HCT116 (cell line): ENCODE measurements around the gene C1orf21. TPM values are rescaled to one million over a fixed set of nuclear protein-coding genes. Genes with fewer than 3 reads are reported as not detected.

Experiments
- ATAC-seq: fragments of 200-7000 bp; cut with Tn5 transposase; 2 replicates; pipeline ENCODE4 v1.9.1; 2020; ENCODE audit warnings: mild to moderate bottlenecking, moderate library complexity
- BruUV-seq: library from RNA; stranded (reverse); fragments of 400-500 nt; replicated peaks from 2 replicates; lab custom pipeline; 2021; lab: Mats Ljungman, UMichigan
- CTCF ChIA-PET: fragments of 300-600 bp; sonication (Branson Sonifier 250); formaldehyde crosslinking; loops from one replicate; lab custom pipeline; 2021; ENCODE audit warnings: antibody characterized with exemption; lab: Charles Lee
- POLR2A ChIA-PET: fragments of 300-600, 350-600 bp; sonication (Branson Sonifier 250); formaldehyde crosslinking; loops from one replicate; lab custom pipeline; 2021; ENCODE audit warnings: antibody characterized with exemption; lab: Charles Lee
- RAD21 ChIA-PET, 2 experiments: fragments of 300-600 bp; sonication (Branson Sonifier 250); formaldehyde crosslinking; loops; one replicate each; lab custom pipeline; 2023; ENCODE audit warnings: low total read pairs in 2 of 2; ENCODE audit not compliant: uncharacterized antibody in 2 of 2, unreplicated experiment in 2 of 2, low non-redundant PET in 1 of 2; lab: Charles Lee
- DNase-seq: peaks from one replicate; pipeline ENCODE4 v3.0.0-alpha.2; 2010; ENCODE audit warnings: low read depth, low spot score
- H2AFZ ChIP-seq: fragments of 200-600 bp; shearing (Covaris generic), sonication (generic); 2 replicates; pipeline ENCODE4 v1.6.1; 2017; ENCODE audit warnings: low read depth, mixed run types, mixed read lengths, antibody characterized with exemption, low read length; ENCODE audit not compliant: poor library complexity, severe bottlenecking
- H3K27ac ChIP-seq: 2 replicates; pipeline ENCODE4 v1.5.1; 2012; ENCODE audit warnings: low read depth, low read length
- H3K27me3 ChIP-seq: fragments of 200-600 bp; sonication (generic); 2 replicates; pipeline ENCODE4 v1.6.1; 2016; ENCODE audit warnings: mixed run types, low read length, mixed read lengths; ENCODE audit not compliant: insufficient read depth
- H3K36me3 ChIP-seq, 2 experiments: fragments of 200-500 bp in 1 of 2; fragments of 200-600 bp in 1 of 2; sonication (Bioruptor generic) in 1 of 2; sonication (generic) in 1 of 2; 2 replicates each; pipeline versions ENCODE4 v1.5.1 to v1.6.1; 2014 to 2016; ENCODE audit warnings: low read length in 2 of 2, inconsistent platforms in 1 of 2, mixed read lengths in 1 of 2, mixed run types in 1 of 2; ENCODE audit not compliant: insufficient read depth in 2 of 2, control insufficient read depth in 1 of 2
- H3K4me1 ChIP-seq, 2 experiments: fragments of 200-600 bp in 1 of 2; sonication (generic) in 1 of 2; 2 replicates each; pipeline versions ENCODE4 v1.5.1 to v1.6.1; 2012 to 2017; ENCODE audit warnings: low read length in 2 of 2, inconsistent platforms in 1 of 2, mild to moderate bottlenecking in 1 of 2, mixed read lengths in 1 of 2, mixed run types in 1 of 2, moderate library complexity in 1 of 2; ENCODE audit not compliant: insufficient read depth in 2 of 2, control insufficient read depth in 1 of 2
- H3K4me2 ChIP-seq: fragments of 200-600 bp; sonication (generic); 2 replicates; pipeline ENCODE4 v1.6.1; 2017; ENCODE audit warnings: mixed run types, low read length, mixed read lengths
- H3K4me3 ChIP-seq, 2 experiments: fragments of 200-600 bp in 1 of 2; sonication (generic) in 1 of 2; replicated peaks in 1 of 2; 2 replicates each; pipeline ENCODE4 v1.5.1; 2011 to 2016; ENCODE audit warnings: low read length in 2 of 2, control low read depth in 1 of 2, low read depth in 1 of 2, mild to moderate bottlenecking in 1 of 2, mixed read lengths in 1 of 2, mixed run types in 1 of 2
- H3K79me2 ChIP-seq: fragments of 200-600 bp; sonication (generic); 2 replicates; pipeline ENCODE4 v1.6.1; 2017; ENCODE audit warnings: mild to moderate bottlenecking, mixed run types, low read length, moderate library complexity, mixed read lengths; ENCODE audit not compliant: insufficient read depth
- H3K9ac ChIP-seq: fragments of 200-600 bp; sonication (generic); 2 replicates; pipeline ENCODE4 v1.6.1; 2016; ENCODE audit warnings: low read length, mixed read lengths
- H3K9me2 ChIP-seq: fragments of 200-600 bp; sonication (generic), shearing (Covaris generic); 2 replicates; pipeline ENCODE4 v1.6.1; 2017; ENCODE audit warnings: mixed run types, mild to moderate bottlenecking, moderate library complexity; ENCODE audit not compliant: insufficient read depth
- H3K9me3 ChIP-seq, 2 experiments: fragments of 200-500 bp in 1 of 2; fragments of 200-600 bp in 1 of 2; sonication (Bioruptor generic) in 1 of 2; sonication (generic) in 1 of 2; 2 replicates each; pipeline ENCODE4 v1.6.1; 2014 to 2017; ENCODE audit warnings: low read length in 2 of 2, mixed read lengths in 2 of 2, inconsistent platforms in 1 of 2, low read depth in 1 of 2, mild to moderate bottlenecking in 1 of 2, mixed run types in 1 of 2, moderate library complexity in 1 of 2; ENCODE audit not compliant: control insufficient read depth in 1 of 2, insufficient read depth in 1 of 2
- H4K20me1 ChIP-seq: fragments of 200-600 bp; sonication (generic), shearing (Covaris generic); 2 replicates; pipeline ENCODE4 v1.6.1; 2017; ENCODE audit warnings: mixed run types, mild to moderate bottlenecking, moderate library complexity; ENCODE audit not compliant: insufficient read depth
- ATF3 ChIP-seq: IDR thresholded peaks from 2 replicates; pipeline ENCODE4 v1.6.1; 2012
- EGR1 ChIP-seq: IDR thresholded peaks from 2 replicates; pipeline ENCODE4 v1.6.1; 2012; ENCODE audit warnings: low read depth
- EZH2 ChIP-seq: fragments of 200-600 bp; sonication (generic); IDR thresholded peaks from 2 replicates; pipeline ENCODE4 v1.6.1; 2017; ENCODE audit warnings: antibody characterized with exemption, mixed run types
- FOSL1 ChIP-seq: IDR thresholded peaks from 2 replicates; pipeline ENCODE4 v1.6.1; 2012; ENCODE audit warnings: low read depth
- MAX ChIP-seq: IDR thresholded peaks from 2 replicates; pipeline ENCODE4 v1.6.1; 2012
- POLR2A ChIP-seq: IDR thresholded peaks from 2 replicates; pipeline ENCODE4 v1.7.0; 2011; ENCODE audit warnings: borderline replicate concordance; ENCODE audit not compliant: insufficient read depth, insufficient read length; ENCODE audit errors: extremely low read depth
- SIN3A ChIP-seq: IDR thresholded peaks from 2 replicates; pipeline ENCODE4 v1.6.1; 2012; ENCODE audit warnings: low read depth
- SP1 ChIP-seq: IDR thresholded peaks from 2 replicates; pipeline ENCODE4 v1.6.1; 2012; ENCODE audit warnings: low read depth
- TCF7L2 ChIP-seq: IDR thresholded peaks from 2 replicates; pipeline ENCODE4 v1.7.0; 2011; ENCODE audit warnings: borderline replicate concordance, inconsistent platforms; ENCODE audit not compliant: insufficient read depth, insufficient read length; ENCODE audit errors: extremely low read depth
- YY1 ChIP-seq: IDR thresholded peaks from 2 replicates; pipeline ENCODE4 v1.6.1; 2011; ENCODE audit warnings: low read length, low read depth, moderate library complexity, mild to moderate bottlenecking; ENCODE audit not compliant: insufficient replicate concordance; ENCODE audit errors: extremely low read depth
- ZFX ChIP-seq: fragments of 450-650 bp; IDR thresholded peaks from 2 replicates; pipeline ENCODE4 v1.6.1; 2017
- ZNF274 ChIP-seq: fragments of 200-500 bp; sonication (Bioruptor generic); IDR thresholded peaks from 2 replicates; pipeline ENCODE4 v1.6.1; 2014; ENCODE audit warnings: mild to moderate bottlenecking, low read depth, low read length, inconsistent platforms
- intact Hi-C: fragments of 100-400 bp; cut with micrococcal nuclease; formaldehyde crosslinking; loops from 2 replicates; pipeline ENCODE4 v1.10.0; 2022
- total RNA-seq: library from RNA; stranded (reverse); gene quantifications from one replicate; pipeline ENCODE4 v1.2.1, GENCODE V29; 2021; ENCODE audit not compliant: unreplicated experiment
- TF ChIP-seq, protein P1 (sequence below): IDR thresholded peaks from 2 replicates; pipeline ENCODE4 v1.6.1; 2011; ENCODE audit warnings: mild to moderate bottlenecking, low read length, moderate library complexity; ENCODE audit not compliant: insufficient replicate concordance; ENCODE audit errors: extremely low read depth
- TF ChIP-seq, protein P2 (sequence below), 3 experiments: fragments of 200-600 bp in 1 of 3; sonication (generic) in 1 of 3; IDR thresholded peaks in 2 of 3; conservative IDR thresholded peaks in 1 of 3; 2 replicates each; pipeline ENCODE4 v1.5.1; 2012 to 2017; ENCODE audit warnings: low read depth in 2 of 3, low read length in 2 of 3, antibody characterized with exemption in 1 of 3, borderline replicate concordance in 1 of 3, control low read depth in 1 of 3, mild to moderate bottlenecking in 1 of 3, mixed read lengths in 1 of 3, mixed run types in 1 of 3, moderate library complexity in 1 of 3; ENCODE audit not compliant: insufficient read depth in 1 of 3

Gene C1orf21
- total RNA-seq, 1 experiment from 2014 or later, result 8.9 TPM

DNA sequence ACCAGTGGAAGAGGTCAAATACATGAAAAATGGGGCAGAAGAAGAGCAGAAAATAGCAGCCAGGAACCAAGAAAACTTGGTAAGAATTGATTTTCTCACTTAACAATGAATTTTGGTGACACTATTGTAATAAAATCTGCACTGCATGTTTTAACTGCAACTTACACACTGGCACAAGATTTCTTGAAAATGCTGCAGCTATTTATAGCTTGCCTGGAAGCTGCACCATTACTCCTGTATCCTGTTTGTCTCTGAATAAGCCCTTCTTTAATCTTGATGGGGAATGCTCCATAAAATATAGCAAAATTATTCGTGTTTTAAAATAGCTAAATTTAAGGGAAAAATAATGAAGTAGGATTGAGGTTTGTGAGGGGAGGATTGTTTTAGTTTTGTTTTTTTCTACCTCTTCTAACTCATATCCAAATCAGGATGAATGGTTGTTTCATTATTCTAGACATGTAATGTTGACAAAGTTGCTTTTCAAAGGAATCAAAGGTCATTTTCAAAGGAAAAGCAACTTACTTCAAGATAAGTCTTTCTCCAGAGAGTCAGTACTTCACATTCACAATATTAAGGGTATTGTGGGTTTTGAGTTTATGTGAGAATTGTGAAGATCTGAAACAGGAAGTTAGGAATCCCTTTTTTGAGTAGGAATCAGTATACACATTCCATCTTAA lies 120.9 kb downstream of the C1orf21 start:
- TF ChIP-seq MAX (no peak), POLR2A (no peak), TCF7L2 (no peak), SP1 (no peak), EGR1 (no peak), ATF3 (no peak), ZNF274 (no peak), YY1 (no peak), ZFX (no peak), FOSL1 (no peak), SIN3A (no peak), EZH2 (no peak)
- TF ChIP-seq, protein P1, sequence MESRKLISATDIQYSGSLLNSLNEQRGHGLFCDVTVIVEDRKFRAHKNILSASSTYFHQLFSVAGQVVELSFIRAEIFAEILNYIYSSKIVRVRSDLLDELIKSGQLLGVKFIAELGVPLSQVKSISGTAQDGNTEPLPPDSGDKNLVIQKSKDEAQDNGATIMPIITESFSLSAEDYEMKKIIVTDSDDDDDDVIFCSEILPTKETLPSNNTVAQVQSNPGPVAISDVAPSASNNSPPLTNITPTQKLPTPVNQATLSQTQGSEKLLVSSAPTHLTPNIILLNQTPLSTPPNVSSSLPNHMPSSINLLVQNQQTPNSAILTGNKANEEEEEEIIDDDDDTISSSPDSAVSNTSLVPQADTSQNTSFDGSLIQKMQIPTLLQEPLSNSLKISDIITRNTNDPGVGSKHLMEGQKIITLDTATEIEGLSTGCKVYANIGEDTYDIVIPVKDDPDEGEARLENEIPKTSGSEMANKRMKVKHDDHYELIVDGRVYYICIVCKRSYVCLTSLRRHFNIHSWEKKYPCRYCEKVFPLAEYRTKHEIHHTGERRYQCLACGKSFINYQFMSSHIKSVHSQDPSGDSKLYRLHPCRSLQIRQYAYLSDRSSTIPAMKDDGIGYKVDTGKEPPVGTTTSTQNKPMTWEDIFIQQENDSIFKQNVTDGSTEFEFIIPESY, result no peak
- TF ChIP-seq, protein P2, sequence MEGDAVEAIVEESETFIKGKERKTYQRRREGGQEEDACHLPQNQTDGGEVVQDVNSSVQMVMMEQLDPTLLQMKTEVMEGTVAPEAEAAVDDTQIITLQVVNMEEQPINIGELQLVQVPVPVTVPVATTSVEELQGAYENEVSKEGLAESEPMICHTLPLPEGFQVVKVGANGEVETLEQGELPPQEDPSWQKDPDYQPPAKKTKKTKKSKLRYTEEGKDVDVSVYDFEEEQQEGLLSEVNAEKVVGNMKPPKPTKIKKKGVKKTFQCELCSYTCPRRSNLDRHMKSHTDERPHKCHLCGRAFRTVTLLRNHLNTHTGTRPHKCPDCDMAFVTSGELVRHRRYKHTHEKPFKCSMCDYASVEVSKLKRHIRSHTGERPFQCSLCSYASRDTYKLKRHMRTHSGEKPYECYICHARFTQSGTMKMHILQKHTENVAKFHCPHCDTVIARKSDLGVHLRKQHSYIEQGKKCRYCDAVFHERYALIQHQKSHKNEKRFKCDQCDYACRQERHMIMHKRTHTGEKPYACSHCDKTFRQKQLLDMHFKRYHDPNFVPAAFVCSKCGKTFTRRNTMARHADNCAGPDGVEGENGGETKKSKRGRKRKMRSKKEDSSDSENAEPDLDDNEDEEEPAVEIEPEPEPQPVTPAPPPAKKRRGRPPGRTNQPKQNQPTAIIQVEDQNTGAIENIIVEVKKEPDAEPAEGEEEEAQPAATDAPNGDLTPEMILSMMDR (IDR thresholded peaks at IDR 0.05 in 2 of 3, conservative IDR thresholded peaks at IDR 0.05 in 1 of 3; ENCODE audit: borderline replicate concordance in 1 of 3, insufficient read depth in 1 of 3, low read depth in 2 of 3, low read length in 2 of 3), result no peak
- TF ChIP-seq, all 23 proteins: peak for 0
- RAD21 ChIA-PET, result no interaction called here
- no peaks in the 10 kb centered on the region for H3K9me2 ChIP-seq
- no peak for DNase-seq
- H2AFZ ChIP-seq, result no peak overlapping the region
- no peaks in the 10 kb centered on the region for H3K9me3 ChIP-seq
- H3K27ac ChIP-seq, result no peak overlapping the region
- no peaks in the 10 kb centered on the region for H4K20me1 ChIP-seq
- POLR2A ChIA-PET, result no interaction called here
- no peak overlapping the region for H3K4me2 ChIP-seq
- intact Hi-C loops, result no loop called here
- no peak overlapping the region for H3K9ac ChIP-seq
- H3K27me3 ChIP-seq, result no peaks in the 10 kb centered on the region
- H3K4me1 ChIP-seq, result no peaks in the 10 kb centered on the region
- ATAC-seq, result no peak
- CTCF ChIA-PET, result no interaction called here
- no peaks in the 10 kb centered on the region for H3K36me3 ChIP-seq
- BruUV-seq, result no TSS peak
- no peak overlapping the region for H3K4me3 ChIP-seq
- H3K79me2 ChIP-seq, result no peaks in the 10 kb centered on the region
